GM21528 (cell line): ENCODE data around the gene MLYCD.

ENCODE experiments used
- ATAC-seq: cut with Tn5 transposase; IDR thresholded peaks from one replicate; pipeline ENCODE4 v1.9.1; 2021; ENCODE audit warnings: mild to moderate bottlenecking, moderate library complexity; ENCODE audit not compliant: unreplicated experiment, low FRiP score

MLYCD gene

DNA sequence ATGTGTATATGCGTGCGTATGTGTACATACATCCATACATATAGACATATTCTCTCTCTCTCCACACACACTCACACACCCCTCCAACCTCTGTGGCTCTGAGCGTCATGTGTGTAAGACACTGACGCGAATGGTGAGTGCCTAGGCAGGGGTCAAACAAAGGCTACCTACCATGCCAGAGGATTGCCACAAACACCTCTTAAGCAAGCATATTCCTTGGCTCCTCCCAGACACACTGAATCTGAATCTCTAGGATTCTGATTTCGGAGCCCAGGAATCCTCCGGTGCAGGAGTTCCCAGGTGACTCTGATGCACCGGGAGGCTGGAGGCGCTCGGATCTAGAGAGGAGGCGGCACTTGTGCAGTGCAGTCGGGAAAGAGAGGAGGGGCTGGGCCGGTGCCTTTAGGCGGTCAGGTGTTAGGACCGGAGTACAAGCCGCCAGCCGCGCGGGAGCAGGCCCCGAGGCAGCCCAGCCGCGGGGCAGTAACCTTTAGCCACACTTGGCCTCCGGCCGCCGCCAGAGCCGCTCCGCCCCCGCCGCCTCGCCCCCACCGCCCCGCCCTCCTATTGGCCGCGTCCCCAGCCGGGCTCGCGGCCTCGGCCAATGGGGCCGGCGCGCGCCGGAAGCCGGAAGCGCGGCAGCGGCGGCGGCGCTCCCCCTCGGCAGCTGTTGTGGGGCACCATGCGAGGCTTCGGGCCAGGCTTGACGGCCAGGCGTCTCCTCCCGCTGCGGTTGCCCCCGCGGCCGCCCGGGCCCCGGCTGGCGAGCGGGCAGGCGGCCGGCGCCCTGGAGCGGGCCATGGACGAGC, at the start of gene MLYCD:
Gene MLYCD, plus strand, starts transcription at position 653 of the 809 bp plus-strand sequence. Its CDS starts 30 bp downstream, at position 683.
- peak; percentile 90 for ATAC-seq

GRCh38 chr16:83849421-83849820, 49.5 kb upstream of the MLYCD start:
- no peak for ATAC-seq

DNA sequence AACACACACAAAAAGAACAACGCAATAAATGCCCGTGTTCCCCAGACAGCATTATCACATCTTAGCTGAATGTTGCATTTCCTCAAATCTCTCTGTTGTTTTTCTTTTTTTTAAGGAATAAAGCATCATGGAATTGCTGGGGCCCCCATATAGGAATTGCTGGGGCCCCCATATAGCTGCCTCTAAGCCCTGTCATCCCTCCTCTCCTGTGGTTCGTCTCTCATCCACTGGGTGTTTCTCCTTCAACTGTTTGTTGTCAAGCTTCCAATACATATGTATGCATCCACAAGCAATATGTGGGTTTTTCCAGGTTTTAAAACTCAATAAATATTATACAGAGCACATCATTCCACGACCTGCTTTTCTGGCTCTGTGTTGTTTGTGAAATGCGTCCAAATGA, 48.0 kb upstream of the MLYCD start:
- no peak for ATAC-seq

DNA sequence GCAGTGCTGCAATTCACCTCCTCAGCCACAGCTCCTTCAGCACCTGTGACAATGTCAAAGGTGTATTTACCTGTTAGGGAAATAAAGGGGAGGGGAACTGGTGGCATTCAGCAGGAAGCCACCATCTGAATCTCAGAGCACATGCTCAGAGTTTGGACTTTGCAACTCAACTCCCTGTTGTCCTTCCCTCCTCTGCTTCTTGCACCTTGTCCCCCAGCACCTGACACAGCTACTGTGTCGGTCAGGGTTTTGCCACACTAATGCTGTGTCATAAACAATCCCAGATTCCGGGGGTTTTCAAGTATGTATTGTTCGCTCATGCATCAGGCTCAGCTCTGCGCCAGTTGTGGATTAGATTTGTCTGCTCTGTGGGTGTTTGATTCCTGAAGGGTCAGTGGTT, 47.4 kb upstream of the MLYCD start:
- ATAC-seq = no peak

DNA sequence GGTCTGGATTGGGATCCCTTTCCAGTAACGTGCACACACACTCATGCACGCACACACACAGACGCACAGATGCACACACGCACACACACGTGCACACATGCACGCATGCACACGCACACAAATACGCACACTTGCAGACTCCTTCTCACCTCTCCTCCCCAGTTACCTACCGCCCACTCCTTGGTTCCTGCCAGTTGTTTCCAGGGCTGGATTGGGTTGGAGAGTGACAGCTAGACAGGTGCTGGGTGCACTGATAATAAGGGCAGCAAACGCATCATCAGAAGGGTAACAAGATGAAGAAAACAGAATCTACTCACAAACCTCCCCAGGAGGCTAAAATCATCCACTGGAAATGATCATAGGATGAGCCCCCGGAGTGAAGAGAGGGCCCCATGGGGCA, 46.1 kb upstream of the MLYCD start:
- no peak for ATAC-seq

GRCh38 chr16:83853834-83854233, 45.1 kb upstream of the MLYCD start:
- ATAC-seq = no peak

- no peak for ATAC-seq
These were observed 44.5 kb upstream of the MLYCD start for GRCh38 chr16:83854420-83854819.

- no peak for ATAC-seq
These were observed 42.1 kb upstream of the MLYCD start for GRCh38 chr16:83856792-83857191.

DNA sequence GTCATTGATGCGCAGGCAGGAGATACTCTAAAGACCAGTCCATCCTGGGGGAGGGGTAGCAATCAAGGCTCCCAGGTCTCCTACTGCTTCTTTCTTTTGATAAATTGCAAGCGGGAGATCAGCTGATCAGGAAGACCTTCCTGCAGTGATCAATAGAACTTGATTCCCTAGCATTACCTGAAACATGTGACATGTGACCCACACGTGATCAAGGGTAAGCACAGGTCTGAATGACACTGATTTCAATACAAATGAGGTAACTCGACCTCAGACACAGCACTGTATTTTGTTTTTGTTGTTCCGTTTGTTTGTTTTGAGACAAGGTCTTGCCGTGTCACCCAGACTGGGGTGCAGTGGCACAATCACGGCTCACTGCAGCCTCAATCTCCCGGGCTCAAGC, 39.6 kb upstream of the MLYCD start:
- no peak for ATAC-seq

DNA sequence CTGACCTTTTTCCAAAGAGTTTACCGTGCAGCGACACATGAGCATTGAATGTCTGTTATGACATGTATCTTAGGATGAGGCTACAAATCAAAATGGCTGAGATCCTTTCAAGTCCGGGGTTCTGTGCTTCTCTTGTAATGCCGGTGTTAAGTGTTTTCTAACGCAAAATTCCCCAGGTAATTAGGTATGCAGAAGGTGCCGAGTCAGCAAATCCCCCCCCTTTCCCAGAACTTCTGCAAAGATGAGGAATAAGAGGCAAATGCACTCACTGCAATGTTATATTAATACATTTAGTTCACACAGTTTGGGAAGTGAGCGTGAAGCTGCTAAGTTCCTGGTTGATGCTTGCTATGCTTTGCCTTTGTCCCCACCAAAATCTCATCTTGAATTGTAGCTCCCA, 36.3 kb upstream of the MLYCD start:
- ATAC-seq = no peak

- ATAC-seq = no peak
These were observed 35.2 kb upstream of the MLYCD start for GRCh38 chr16:83863682-83864081.

DNA sequence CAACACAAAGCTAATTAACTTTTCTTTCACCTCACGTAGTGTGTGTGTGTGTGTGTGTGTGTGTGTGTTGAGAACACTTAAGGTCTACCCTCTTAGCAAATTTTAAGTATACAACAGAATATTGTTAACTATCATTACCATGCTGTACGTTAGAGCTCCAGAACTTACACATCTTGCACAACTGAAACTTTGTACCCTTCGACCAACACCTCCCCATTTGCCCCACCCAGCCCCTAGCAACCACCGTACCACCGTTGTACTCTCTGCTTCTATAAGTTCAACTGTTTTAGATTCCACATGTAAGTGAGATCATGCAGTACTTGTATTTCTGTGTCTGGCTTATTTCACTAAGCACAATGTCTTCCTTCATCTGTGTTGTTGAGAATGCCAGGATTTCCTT, 28.1 kb upstream of the MLYCD start:
- ATAC-seq = no peak

GRCh38 chr16:83878838-83879237, 20.1 kb upstream of the MLYCD start:
- no peak for ATAC-seq

DNA sequence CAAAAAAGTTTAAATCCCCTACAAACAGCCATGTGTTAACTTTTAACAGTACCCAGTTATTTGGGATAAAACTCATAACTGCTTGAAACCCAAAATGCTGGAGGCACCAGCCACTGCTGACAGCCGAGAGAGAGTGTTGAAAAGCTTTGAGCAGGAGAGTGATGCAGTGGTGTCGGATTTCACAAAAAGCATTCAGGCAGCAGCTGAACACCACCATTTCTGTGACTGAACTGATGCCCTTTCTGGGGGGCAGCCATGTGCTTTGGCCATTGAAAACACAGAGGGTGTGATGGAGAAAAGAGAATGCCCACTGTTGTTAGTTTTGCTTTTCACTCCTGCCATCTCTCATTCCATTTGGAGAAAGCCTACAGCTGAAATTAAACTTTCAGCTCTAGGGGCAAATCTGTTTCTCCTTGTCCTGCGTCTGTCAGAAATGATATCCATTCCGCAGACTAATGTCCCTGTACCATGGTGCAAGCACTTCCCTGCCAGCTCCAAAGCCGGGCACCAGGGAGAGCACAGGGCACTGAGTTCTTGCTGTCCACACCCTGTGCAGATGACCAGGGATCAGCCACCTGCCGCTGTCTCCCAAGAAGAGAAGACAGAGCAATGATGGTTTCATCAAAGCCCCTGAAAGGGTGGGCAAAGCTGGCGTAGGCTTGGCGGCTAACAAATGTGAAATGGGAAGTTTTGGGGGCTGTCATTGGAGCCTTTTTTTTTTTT, 16.6 kb upstream of the MLYCD start:
- ATAC-seq = no peak

- ATAC-seq = no peak
These were observed 12.5 kb upstream of the MLYCD start for GRCh38 chr16:83886199-83886971.

DNA sequence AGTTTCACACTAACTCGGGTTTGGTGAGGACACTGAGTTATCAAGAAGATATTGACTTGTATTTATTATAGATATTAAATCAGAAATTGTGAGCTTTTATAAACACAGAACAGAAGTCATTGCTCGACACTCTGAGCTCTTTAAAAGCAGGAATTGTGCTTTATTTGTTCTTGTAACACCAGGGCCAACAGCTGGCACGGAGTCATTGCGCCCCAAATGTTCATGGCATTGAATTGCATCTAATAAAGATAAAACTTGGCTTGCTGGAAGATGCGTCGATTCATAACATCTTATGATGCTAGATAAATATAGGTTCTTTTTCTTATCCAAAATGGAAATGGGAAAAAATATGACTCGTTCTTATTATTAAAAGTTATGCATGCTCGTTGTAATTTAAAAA, 11.8 kb upstream of the MLYCD start:
- no peak for ATAC-seq

GRCh38 chr16:83887564-83887963, 11.4 kb upstream of the MLYCD start:
- no peak for ATAC-seq

GRCh38 chr16:83888672-83889044, 10.3 kb upstream of the MLYCD start:
- no peak for ATAC-seq

DNA sequence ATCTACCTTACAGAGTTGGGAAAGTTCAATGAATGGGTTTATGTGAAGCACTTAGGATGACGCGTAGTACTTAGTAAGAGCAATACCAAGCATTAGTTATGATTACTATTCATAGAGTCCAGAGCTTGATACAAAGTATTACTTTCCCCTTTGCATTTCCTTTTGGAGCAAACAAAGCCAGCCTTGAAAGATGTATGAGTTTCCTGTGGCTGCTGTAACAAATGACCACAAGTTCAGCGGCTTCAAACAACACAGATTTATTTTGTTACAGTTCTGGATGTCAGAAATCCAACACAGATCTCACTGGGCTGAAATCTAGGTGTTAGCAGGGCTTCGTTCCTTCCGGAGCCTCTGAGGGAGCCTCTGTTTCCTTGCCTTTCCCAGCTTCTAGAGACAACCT, 8.6 kb upstream of the MLYCD start:
- no peak for ATAC-seq

GRCh38 chr16:83891742-83892141, 7.2 kb upstream of the MLYCD start:
- no peak for ATAC-seq

- ATAC-seq = no peak
These were observed 3.7 kb upstream of the MLYCD start for GRCh38 chr16:83895243-83895642.
